Mammary epithelial cell (primary cell): ENCODE results near the gene OSBPL7.

Experiments used
- CTCF ChIP-seq, 2 donors: IDR thresholded peaks in 1 of 2; conservative IDR thresholded peaks in 1 of 2; 2 replicates each; pipeline ENCODE4 v1.5.1; 2011 to 2012; ENCODE audit warnings: inconsistent platforms in 2 of 2, low read length in 2 of 2, mild to moderate bottlenecking in 2 of 2, control low read depth in 1 of 2, low read depth in 1 of 2; ENCODE audit not compliant: insufficient read depth in 1 of 2; ENCODE audit errors: extremely low read depth in 1 of 2
- EZH2 ChIP-seq: IDR thresholded peaks from 2 replicates; pipeline ENCODE4 v1.6.1; 2012; ENCODE audit warnings: low read length, inconsistent platforms, borderline replicate concordance

GRCh38 chr17:47803201-47803600, 18.4 kb downstream of the OSBPL7 start:
- TF ChIP-seq CTCF (conservative IDR thresholded peaks at IDR 0.05 in 1 of 2, IDR thresholded peaks at IDR 0.05 in 1 of 2; ENCODE audit: extremely low read depth in 1 of 2, insufficient read depth in 1 of 2, low read depth in 1 of 2, low read length in 2 of 2) (no peak), EZH2 (no peak)
